ENCODE data around the gene CACNA2D2. TPM values are rescaled to one million over a fixed set of nuclear protein-coding genes. Genes with fewer than 3 reads are reported as not detected.

Gene CACNA2D2
- total and polyA plus RNA-seq, 9 donors = 0.95 to 8.6 (median 3.8) TPM

DNA sequence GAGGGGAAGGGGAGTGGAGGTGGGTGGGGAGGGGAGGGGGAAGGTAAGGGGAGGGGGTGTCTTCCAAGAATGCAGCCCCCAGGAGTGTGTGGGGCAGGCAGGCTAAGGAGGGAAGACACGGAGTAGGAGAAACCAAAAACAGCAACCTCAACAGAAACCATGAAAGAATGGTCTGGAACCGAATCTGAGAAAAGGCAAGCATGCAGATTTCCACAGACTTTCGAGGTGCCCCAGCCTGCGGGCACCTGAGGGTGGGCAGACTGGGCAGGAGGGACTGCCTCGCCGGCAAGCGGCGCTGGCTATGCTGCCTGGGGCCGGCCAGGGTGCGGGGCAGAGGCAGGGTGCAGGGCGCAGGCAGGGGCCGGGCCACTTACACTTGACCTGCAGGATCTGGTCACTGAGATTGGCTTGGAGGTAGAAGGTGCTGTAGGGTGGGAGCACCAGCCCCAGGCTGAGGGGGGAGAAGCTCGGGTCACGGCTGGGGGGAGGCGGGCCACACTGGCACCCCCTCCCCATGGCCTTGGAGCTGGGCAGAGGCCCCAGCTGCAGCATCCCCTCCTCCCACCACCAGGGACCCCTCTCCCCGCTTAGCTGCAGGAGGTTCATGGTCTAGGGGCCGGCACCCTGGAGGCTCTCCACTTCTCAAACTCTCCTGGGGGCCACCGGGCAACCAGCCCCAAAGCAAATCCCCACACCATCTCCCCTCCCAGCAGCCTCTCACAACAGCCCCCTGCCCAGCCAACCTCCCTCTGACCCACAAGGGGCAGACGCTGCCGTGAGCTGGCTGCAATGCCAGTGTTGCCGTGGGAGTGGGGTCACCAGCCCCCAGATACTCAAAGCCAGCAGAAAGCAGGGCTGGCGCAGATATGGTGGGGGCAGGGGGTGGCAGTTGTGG lies 128.8 kb downstream of the CACNA2D2 start:
- Histone ChIP-seq H3K9me3 (no peaks in the 10 kb centered on the region), H3K4me1 (ENCODE audit: insufficient read depth) (no peaks in the 10 kb centered on the region), H3K27ac (no peak overlapping the region), H3K36me3 (no peaks in the 10 kb centered on the region), H3K27me3 (no peaks in the 10 kb centered on the region), H3K4me3 (no peak overlapping the region)
- WGBS, 3 donors = 54 to 59% (median 55%) methylated on average over 19 to 22 of the region's 22 CpGs
- no peak for TF ChIP-seq EP300 (IDR thresholded peaks at IDR 0.05)
- TF ChIP-seq CTCF (IDR thresholded peaks at IDR 0.05) = no peak
- no peak for TF ChIP-seq POLR2A (IDR thresholded peaks at IDR 0.05)
- intact Hi-C loops (cut with DNase I) = loop anchor here in 2 of 4 donors (10.0 kb wide), 2 partner anchors 160 to 170 kb away; no protein-coding TSS in a partner anchor
- no peak for DNase-seq

DNA sequence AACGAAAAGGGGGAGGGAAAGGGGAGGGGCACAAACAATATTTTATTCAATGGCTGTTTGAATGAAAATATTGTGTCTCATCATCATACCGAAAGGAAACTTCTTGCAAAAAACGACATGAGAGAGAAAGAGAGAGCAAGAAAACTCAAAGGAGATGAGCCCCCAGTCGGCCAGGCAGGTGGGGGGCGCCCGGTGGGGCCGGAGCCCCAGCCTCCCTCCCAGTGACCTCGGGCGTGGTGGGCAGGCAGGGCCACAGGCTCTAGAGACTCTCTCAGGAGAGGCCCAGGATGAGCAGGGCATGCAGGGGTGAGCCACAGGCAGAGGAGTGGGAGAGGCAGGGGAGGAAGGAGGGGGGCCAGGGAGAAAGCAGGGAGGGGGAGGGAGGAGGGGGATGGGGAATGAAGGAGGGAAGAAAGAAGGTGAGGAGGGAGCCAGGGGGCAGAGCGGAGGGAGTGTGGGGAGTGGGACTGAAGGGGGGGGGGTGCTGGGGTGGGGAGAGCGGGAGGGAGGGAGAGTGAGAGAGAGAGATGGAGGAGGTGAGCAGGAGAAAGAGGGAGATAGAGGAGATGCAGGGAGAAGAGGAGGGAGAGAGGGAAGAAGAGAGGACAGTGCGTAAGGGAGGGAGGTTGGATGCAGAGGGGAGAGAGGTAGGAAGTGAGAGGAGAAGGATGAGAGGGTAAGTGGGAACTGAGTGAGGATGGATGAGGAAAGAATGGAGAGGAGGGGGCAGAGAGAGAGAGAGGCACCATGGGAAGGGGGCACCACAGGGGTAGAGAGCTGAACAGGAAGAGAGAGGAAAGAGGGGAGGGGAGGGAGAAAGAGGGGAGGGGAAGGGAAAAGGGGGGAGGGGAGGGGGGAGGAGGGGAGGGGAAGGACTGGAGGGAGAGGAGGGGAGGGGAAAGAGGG lies 130.0 kb downstream of the CACNA2D2 start:
- no peaks in the 10 kb centered on the region for H3K27me3 ChIP-seq
- no peak for TF ChIP-seq CTCF (IDR thresholded peaks at IDR 0.05)
- no peak for TF ChIP-seq EP300 (IDR thresholded peaks at IDR 0.05)
- TF ChIP-seq POLR2A (IDR thresholded peaks at IDR 0.05) = no peak
- H3K4me3 ChIP-seq = no peak overlapping the region
- no peak for DNase-seq
- intact Hi-C loops (cut with DNase I) = loop anchor here in 2 of 4 donors (10.0 kb wide), 2 partner anchors 161 to 171 kb away; no protein-coding TSS in a partner anchor
- H3K9me3 ChIP-seq = no peaks in the 10 kb centered on the region
- no peaks in the 10 kb centered on the region for H3K36me3 ChIP-seq
- WGBS, 3 donors = 33 to 40% (median 37%) methylated on average over 12 of the region's 12 CpGs
- H3K4me1 ChIP-seq (ENCODE audit: insufficient read depth) = no peaks in the 10 kb centered on the region
- H3K27ac ChIP-seq = no peak overlapping the region

- intact Hi-C loops (cut with DNase I) = loop anchor here in 2 of 4 donors (10.0 kb wide), 2 partner anchors 162 to 172 kb away; no protein-coding TSS in a partner anchor
- H3K36me3 ChIP-seq = no peaks in the 10 kb centered on the region
- H3K27me3 ChIP-seq = no peaks in the 10 kb centered on the region
- H3K9me3 ChIP-seq = no peaks in the 10 kb centered on the region
- WGBS, 3 donors = 51 to 65% (median 59%) methylated on average over 8 of the region's 8 CpGs
- H3K4me1 ChIP-seq (ENCODE audit: insufficient read depth) = no peaks in the 10 kb centered on the region
- TF ChIP-seq POLR2A (IDR thresholded peaks at IDR 0.05) (no peak), CTCF (IDR thresholded peaks at IDR 0.05) (no peak), EP300 (IDR thresholded peaks at IDR 0.05) (no peak)
- no peak for DNase-seq
- no peak overlapping the region for H3K27ac ChIP-seq
- H3K4me3 ChIP-seq = no peak overlapping the region
Measured at GRCh38 chr3:50372349-50372748, 131.1 kb downstream of the CACNA2D2 start.

GRCh38 chr3:50371133-50371685 lies 132.2 kb downstream of the CACNA2D2 start:
- no peaks in the 10 kb centered on the region for H3K9me3 ChIP-seq
- no peaks in the 10 kb centered on the region for H3K36me3 ChIP-seq
- no peaks in the 10 kb centered on the region for H3K4me1 ChIP-seq (ENCODE audit: insufficient read depth)
- intact Hi-C loops (cut with DNase I) = loop anchor here in 2 of 4 donors (10.0 kb wide), 2 partner anchors 164 to 174 kb away; no protein-coding TSS in a partner anchor
- no peak overlapping the region for H3K27ac ChIP-seq
- H3K4me3 ChIP-seq = no peak overlapping the region
- 84 to 90% (median 85%) methylated on average over 3 of the region's 3 CpGs for WGBS, 3 donors
- TF ChIP-seq POLR2A (IDR thresholded peaks at IDR 0.05) (no peak), EP300 (IDR thresholded peaks at IDR 0.05) (no peak), CTCF (IDR thresholded peaks at IDR 0.05) (no peak)
- no peaks in the 10 kb centered on the region for H3K27me3 ChIP-seq
- no peak for DNase-seq
